Measurements from ENCODE around the gene SCMH1.
A peak's percentile ranks its signal among the peaks of the same experiment; 100 is the strongest.
"Not testable (repeated sequence)": the region's sequence is repeated elsewhere in the genome, so short reads cannot be mapped to it uniquely, and the experiment has no call there.

The SCMH1 gene

DNA sequence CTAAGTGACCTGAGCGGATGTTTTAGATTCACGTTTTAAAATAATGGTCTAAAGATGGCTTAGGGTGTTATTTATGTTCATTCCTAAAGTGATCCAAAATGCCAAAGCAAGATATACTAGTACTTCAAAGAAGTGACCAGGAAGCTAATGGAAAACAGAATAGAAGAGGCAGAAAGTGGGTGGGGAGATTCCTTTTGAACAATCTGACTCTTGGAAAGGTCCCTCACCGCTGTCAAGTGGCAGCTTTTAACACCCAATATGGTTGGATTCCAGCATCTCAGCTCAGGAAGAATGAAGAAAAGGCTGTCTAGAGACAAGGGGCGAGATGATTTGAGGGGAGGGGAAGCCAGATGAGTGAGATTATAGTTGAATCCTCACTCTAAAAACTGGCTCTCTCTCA is 90.3 kb downstream of the SCMH1 start:
- DNase-seq = no peak

DNA sequence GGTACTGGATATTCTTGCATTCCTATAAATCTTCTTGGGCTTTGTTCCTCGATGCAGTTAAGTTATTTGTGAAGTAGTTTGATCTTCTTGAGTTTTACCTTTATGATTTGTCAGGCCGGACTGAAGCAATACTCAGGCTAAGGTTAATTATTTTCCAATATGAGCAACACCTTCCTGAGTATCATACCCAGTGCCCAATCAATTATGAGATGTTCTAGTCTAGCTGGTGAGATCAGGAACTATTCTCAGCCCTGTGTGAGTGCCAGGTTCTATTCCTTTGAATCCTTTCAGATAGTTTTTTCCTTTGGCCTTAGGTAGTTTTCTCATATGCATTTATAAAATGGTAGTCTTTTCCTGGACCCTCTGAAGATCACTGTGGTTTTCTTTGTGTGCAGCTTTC is 92.5 kb downstream of the SCMH1 start:
- DNase-seq = no peak

DNA sequence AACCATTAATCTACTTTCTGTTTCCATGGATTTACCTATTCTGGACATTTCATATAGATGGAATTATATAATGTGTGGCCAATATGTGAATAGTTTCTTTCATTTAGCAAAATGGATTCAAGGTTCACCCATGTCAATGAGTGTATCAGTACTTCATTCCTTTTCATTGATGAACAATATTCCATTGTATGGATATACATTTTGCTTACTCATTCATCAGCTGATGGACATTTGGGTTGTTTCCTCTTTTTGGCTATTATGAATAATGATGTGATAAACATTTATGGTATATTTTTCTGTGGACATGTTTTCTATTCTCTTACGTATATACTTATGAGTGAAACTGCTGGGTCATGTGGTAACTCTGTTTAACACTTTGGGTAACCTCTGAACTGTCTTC is 97.8 kb downstream of the SCMH1 start:
- DNase-seq = no peak

DNA sequence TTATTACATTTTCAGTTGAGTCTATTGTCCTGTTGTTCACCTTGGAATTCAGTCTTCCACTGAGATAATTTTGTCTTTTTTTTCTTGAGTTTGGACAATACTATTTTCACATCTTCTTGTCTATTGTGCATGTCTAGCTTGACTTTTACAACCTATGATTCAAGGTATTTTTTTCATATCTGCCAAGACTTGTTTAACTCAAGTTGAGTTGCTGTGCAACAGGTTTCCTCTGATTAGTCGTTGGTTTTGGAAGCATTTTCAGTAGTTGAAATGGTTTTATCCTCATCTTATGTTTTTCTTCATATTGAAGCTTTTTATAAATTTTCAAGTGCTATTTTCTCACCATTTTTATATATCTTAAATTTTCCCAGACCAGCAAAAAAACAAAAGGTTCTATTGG is 103.6 kb downstream of the SCMH1 start:
- no peak for DNase-seq

DNA sequence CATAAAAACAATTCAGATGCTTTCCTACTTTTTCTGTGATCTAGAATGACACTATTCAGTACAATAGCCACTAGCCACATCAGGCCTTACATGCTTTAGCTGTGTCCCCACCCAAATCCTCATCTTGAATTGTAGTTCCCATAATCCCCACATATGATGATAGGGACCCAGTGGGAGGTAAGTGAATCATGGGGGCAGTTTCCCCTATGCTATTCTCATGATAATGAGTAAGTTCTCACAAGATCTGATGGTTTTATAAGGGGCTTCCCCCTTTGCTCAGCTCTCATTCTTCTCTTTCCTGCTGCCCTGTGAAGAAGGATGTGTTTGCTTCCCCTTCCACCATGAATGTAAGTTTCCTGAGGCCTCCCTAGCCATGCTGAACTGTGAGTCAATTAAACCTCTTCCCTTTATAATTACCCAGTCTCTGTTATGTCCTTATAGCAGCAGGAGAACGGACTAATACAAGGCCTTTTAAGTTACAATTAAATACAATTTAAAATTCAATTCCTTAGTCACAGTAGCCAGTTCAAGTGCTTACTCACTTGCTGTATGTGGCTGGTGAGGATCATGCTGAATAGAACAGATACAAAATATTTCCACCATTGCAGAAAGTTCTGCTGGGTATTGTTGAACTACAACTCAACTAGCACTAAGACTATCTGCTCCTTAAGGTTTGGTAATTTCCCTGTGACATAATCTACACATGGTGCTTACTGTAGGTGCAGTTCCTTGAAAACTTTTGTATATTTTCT is 106.7 kb downstream of the SCMH1 start:
- DNase-seq = no peak

DNA sequence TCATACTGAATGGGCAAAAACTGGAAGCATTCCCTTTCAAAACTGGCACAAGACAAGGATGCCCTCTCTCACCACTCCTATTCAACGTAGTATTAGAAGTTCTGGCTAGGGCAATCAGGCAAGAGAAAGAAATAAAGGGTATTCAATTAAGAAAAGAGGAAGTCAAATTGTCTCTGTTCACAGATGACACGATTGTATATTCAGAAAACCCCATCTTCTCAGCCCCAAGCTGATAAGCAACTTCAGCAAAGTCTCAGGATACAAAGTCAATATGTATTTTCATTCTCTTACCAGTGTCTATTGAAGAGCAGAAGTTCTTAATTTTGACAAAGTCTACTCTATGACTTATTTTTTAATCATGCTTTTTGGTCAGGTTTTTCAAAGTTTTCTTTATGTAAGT is 107.8 kb downstream of the SCMH1 start:
- DNase-seq = not testable (repeated sequence)

DNA sequence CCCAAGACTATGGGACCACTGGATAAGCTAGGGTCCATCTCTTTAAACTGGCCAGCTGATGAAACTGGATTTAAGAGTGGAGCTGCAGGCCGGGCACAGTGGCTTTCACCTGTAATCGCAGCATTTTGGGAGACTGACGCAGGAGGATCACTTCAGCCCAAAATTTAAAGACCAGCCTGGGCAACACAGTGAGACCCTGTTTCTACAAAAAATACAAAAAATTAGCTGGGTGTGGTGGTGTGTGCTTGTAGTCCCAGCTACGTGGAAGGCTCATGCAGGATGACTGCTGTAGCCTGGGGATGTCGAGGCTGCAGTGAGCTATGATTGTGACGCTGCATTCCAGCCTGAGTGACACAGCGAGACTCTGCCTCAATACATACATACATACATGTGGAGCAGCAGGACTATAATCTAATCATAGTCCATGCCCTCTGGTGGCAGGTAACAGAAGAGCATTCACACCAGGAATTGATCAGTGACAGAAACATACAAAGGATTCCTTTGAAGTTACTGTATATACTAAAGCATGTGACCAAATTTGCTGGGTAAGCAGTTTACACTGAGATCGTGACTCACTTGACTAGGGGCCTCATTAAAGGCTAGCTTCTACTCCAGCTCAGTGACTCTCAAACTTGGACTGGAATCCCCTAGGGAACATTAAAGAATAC is 119.1 kb downstream of the SCMH1 start:
- DNase-seq = peak in 1 of 5 donors; percentile 22

DNA sequence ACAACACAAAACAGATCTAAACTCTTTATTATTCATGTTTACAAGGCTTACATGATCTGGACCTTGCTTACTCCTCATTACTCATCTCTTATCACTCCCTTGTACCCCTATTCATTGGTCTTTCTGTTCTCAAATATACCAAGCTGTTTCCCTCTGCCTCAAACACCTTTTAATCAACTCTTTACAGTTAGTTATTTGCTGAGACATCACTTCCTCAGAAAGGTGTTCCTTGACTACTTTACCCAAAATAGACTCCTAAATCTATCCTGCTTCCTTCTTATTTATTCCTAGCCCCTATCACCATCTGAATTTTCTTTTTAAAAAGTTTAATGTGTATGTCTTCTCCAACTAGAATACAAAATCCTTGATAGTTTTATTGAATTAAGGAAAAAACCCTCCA is 120.0 kb downstream of the SCMH1 start:
- DNase-seq = no peak

DNA sequence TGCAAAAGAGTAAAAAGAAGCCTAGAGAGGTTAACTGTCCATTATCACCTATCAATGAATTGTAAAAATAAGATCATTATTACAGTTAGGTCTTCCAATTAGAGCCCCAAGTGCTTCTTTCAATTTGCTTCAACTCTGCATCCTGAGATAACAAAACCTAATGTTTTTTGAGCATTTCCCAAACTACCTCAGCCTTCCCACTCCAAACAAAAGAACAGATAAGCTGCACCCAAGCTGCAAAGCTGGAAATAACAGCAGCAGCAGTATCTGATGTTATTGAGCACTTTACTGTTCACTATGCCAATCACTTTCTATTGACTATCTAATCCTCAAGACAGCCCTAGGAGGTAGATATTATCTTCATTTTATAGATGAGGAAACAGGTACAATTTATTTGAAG is 123.5 kb downstream of the SCMH1 start:
- DNase-seq = no peak

DNA sequence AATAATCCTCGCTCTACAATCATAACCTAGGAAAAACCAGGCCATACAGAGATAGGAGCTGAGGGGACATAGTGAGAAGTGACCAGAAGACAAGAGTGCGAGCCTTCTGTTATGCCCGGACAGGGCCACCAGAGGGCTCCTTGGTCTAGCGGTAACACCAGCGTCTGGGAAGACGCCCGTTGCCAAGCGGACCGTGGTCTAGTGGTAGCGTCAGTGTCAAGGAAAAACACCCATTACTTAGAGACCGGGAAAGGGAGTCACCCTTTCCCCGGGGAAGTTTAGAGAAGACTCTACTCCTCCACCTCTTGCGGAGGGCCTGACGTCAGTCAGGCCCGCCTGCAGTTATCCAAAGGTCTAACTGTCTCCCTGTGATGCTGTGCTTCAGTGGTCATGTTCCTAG is 124.9 kb downstream of the SCMH1 start:
- not testable (repeated sequence) for DNase-seq

DNA sequence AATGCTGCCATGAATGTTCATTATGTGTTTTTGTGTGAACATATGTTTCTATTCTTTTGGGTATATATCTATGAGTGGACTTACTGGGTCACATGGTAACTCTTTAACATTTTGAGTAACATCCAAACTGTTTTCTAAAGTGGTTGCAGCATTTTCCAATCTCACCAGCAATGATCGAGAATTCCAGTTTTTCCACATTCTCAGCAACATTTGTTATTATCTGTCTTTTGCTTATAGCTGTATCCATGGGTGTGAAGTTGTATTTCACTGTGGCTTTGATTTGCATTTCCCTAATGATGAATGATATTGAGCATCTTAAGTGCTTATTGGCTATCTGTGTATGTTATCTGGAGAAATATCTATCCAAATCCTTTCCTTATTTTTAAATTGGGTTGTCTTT is 131.4 kb downstream of the SCMH1 start:
- DNase-seq = no peak

DNA sequence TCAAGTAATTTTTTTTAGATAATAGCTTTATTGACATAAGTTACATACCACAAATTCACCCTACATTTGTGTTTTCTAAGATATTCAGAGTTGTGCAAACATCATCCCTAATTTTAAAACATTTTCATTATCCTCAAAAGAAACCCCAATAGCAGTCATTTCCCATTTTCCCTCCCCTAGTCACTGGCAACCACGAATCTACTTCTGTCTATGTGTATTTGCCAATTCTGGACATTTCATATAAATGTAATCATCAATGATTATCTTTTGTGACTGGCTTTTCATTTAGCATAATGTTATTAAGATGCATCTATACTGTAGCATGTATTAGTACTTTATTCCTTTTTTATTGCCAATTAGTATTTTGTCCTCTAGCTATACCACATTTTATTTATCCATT is 131.8 kb downstream of the SCMH1 start:
- no peak for DNase-seq

DNA sequence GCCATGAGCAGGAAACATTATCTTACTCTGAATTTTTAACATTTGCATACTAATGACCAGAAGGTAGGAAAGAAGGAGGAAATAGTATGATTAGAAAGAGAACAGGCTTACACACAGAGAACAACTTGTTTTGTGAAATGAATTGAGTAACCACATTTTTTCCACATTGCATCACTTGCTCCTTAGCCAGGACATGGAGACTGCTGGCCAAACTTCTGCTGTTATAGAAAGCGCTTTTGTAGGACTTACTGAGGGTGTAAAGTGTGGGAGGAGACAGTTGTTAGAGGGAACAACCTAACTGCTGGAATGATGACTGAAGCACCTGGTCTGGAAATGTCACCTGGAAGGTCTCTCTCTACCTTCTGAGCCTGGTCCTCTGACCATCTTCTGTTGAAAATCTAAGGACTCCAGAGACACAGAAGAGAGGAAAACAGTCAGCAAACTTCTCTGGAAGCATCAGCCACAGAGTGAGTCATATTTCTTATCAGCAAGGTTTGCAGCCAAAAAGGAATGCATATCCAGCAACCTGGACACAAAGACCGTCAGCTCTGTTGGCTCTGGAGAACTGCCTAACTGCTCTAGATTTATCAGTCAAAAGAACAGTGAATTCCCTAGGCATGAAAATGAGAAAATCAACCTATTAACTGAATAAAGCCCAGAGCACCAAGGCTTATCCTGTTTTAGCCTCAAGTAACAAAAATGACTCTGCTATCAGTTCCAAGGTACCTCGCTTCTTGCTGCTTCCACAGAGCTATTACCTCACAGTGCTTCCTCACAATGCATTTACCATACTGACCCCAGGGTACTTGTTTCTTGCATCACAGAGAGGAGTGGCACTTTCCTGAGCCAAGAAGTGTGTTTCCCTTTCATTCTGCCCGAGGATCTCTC is 132.6 kb downstream of the SCMH1 start:
- DNase-seq = peak in 1 of 5 donors; percentile 7

DNA sequence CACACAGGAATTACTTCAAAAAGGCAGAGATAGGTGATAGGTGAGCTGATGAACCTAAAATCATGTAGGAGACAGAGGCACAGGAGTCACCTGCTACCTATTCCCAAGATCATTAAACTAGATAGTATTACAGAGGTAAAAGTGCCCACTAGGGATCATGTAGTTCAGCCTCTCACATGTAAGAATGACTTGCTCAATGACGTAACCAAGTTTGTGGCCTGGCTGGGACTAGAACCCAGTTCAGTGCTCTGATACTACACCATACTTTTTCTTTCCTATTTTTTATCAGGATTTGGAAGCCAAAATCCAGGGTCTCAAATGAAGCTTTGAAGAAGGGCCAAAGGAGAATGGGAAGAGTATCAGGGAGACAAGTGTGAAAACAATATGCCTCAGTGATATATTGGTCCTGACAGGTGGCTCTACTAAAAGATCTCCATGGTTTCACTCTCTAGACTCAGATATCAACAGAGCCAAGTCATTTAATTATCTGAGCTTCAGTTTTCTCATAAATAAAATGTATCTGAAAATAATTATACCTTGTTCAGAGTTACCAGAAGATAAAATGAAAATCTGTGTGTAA is 133.3 kb downstream of the SCMH1 start:
- DNase-seq = no peak

DNA sequence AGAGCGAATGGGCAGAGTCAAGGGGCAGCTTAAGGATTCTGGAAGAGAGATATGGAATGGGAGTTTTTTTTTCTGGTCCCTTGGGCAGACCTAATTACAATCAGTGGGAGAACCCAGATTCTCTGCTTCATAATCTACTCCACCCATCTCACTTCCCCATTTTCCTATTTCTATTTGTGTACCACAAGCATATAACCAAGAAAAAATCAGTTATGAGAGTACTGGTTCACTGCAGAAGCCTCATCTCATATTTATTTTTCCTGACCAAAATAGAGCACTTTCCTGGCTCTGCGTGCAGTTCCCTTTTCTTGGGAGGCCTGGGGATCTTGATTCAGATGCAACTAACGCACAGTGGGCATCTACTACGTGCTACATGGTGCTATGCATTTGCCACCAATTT is 138.3 kb downstream of the SCMH1 start:
- no peak for DNase-seq

DNA sequence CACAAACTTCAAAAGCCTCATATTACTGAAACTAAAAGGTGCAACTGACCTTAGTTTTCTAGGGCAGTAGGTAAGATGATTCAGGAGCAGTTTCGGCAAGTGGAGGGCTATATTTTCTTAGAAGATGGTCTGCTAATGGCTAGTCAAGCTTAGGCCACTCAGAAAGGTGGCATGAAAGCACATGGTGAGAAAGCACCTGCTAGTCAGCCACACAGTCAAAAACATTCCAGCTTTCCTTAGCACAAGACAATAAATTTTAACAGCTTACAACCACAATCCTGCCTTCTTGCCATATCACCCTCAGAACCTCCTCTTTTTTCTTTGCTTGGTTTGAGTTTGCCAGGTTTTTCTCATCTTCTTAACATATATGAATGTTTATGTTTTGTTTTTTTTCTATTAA is 139.5 kb downstream of the SCMH1 start:
- DNase-seq = no peak

DNA sequence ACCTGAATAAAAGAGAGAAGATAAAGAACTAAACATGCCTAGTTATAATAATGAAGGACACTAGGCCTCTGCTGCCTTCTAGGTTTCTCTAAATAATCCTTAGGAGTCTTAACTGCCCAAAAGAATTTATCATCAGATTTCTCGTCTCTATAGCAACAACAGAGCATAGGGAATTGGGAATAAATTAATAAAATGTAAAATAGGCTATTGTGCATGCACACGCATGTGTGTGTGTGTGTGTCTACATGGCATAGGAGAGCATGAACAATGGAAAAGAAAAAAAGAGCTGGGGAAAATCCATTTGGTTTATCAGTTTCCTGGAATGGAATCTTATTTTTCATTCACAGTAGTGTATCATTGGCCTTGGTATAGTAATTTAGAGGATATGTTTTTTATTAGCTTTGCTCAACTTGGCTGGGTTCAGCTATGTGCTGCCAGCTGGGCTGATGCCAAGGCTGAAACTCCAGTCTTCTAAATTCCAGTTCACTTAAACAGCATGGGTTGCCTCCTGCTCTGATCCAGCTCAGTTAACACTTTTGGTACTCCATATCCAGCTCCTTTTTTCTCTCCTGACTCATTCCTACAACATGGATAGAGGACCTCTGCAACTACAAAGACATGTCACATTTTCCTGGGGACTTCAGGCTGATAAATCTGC is 140.0 kb downstream of the SCMH1 start:
- DNase-seq = no peak

DNA sequence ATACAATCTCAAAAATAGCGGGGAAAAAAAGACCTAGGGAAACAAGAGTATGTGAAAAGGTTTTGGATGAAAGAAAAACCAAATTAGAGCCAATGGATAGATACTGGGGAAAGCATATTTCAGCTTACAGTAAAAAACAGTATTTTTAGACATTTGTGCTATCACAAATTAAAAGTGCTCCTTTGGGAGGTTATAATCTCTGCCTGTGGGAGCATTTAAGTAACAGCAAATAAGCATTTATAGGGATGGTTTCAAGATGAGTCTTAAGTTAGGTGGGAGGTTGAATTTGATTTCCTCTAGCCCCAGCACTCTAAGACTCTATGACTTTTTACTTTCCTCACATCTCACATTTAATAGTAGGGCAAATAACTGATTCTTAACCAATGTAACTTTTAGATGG is 141.0 kb downstream of the SCMH1 start:
- DNase-seq = no peak

DNA sequence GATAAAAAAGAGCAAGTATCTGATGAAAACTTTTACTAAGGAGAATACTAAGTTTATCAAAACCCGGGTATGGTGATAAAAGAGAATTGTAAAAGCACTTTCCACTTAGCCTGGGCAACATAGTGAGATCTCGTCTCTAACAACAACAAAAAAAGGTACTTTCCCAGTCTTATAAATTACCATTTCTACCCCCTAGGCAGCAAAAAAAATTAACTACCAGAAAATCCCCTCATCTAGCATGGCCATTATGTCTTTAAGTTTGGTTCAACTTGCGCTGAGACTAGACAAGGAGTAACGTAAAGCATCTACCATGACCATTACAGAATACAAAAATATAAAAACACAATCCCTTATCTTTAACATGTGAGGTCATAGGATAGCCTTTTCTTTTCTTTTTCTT is 141.9 kb downstream of the SCMH1 start:
- DNase-seq = no peak

DNA sequence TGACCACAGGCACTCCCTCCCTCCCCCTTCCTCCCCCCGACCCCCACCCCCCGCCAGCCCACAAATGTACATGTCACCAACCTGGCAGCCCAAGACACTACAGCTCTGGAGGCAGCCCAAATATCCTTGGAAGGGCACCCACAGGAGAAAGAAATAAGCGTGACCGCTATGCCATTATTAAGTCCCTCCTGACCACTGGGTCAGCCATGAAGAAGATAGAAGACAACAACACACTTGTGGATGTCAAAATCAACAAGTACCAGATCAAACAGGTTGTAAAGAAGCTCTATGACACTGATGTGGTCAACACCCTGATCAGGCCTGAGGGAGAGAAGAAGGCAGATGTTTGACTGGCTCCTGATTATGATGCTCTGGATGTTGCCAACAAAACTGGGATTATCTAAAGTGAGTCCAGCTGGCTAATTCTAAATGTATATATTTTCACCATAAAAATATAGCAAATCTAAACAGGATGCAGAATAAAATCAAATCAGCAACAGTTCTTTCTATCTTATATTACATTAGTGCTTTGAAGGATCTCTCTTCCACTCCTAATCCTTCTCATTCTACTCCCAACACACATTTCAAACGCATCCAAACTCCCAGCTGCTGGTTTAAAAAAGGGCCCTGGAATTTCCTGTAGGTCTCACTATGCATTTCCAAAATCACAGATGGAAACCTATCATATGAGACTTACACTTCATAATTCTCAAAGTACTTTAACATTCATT is 143.2 kb downstream of the SCMH1 start:
- no peak for DNase-seq

DNA sequence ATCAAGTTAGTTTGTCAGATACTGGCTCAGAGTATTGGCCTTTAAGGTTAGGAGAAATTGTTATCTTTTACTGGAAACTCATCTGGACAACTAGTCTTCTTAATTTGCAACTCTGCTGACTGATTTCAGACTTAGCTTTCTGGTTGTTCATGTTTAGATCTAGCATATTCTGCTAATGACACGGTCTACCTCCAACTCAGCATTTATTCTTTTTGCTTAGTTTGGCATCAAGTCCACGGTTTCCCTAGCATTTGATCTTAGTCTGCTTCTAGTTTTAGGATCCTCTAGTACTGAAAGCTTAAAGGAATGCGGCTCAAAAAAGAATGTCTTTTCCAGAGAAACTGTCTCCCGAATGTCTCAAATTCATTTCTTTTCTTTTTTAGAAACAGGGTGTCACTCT is 145.0 kb downstream of the SCMH1 start:
- no peak for DNase-seq

DNA sequence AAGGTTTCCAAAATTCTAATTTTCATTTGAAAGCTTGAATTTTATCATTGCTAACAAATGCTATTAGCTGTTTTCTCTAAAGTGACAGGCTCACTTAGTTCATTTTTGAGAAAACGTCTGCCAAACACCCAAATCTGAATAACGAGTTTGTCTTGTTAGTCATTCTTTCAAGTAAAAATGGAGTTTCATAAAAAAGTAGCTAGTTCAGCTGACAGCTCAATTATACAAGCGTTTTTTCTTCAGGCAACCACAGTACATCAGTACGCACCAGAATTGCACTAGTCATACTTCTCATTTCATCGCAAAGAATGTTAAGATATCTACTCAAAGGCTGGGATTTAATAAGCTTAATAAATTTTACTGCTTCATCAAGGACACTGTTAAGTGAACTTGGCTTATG is 148.3 kb downstream of the SCMH1 start:
- no peak for DNase-seq

Measured in T-helper 1 cell (primary cell).